H1 (cell line): ENCODE measurements around the gene LCN10. TPM values are rescaled to one million over a fixed set of nuclear protein-coding genes. Genes with fewer than 3 reads are reported as not detected.

Experiments used
- CTCF ChIA-PET: fragments of 300-600 bp; sonication (Branson Sonifier 250); formaldehyde crosslinking; loops from one replicate; lab custom pipeline; 2021; ENCODE audit not compliant: partially characterized antibody; lab: Charles Lee
- POLR2A ChIA-PET: fragments of 300-600 bp; sonication (Branson Sonifier 250); formaldehyde crosslinking; loops from one replicate; lab custom pipeline; 2021; ENCODE audit warnings: inconsistent platforms; ENCODE audit not compliant: partially characterized antibody; lab: Charles Lee
- DNase-seq, 2 experiments: peaks; one replicate each; pipeline versions ENCODE4 v3.0.0 to v3.0.0-alpha.2; 2010 to 2022; ENCODE audit warnings: low spot score in 2 of 2, low read depth in 1 of 2, mixed read lengths in 1 of 2
- FAIRE-seq: peaks from 2 replicates; lab custom pipeline; 2011; peaks lifted over from hg19 to GRCh38; lab: Jason Lieb, UNC
- H2AFZ ChIP-seq: 2 replicates; pipeline ENCODE4 v1.8.1; 2012; ENCODE audit warnings: low read length, inconsistent platforms
- H2AK5ac ChIP-seq: 2 replicates; pipeline ENCODE4 v1.6.1; 2013; ENCODE audit warnings: low read depth, low read length
- H2BK120ac ChIP-seq: replicated peaks from 2 replicates; pipeline ENCODE3; 2013; ENCODE audit warnings: low read depth, low read length, inconsistent platforms
- H2BK12ac ChIP-seq: 2 replicates; pipeline ENCODE4 v1.6.1; 2013; ENCODE audit warnings: low read depth, low read length
- H2BK15ac ChIP-seq: 2 replicates; pipeline ENCODE4 v1.6.1; 2013; ENCODE audit warnings: low read length
- H2BK20ac ChIP-seq: 2 replicates; pipeline ENCODE4 v1.6.1; 2013; ENCODE audit warnings: low read length
- H2BK5ac ChIP-seq: 2 replicates; pipeline ENCODE4 v1.6.1; 2013; ENCODE audit warnings: low read depth, low read length
- H3K14ac ChIP-seq: 2 replicates; pipeline ENCODE4 v1.6.1; 2013; ENCODE audit warnings: inconsistent platforms; ENCODE audit not compliant: insufficient read length
- H3K18ac ChIP-seq: 2 replicates; pipeline ENCODE4 v1.6.1; 2013; ENCODE audit warnings: low read length; ENCODE audit errors: extremely low read depth
- H3K23ac ChIP-seq: 2 replicates; pipeline ENCODE4 v1.6.1; 2013; ENCODE audit warnings: inconsistent platforms; ENCODE audit not compliant: insufficient read length
- H3K23me2 ChIP-seq: 2 replicates; pipeline ENCODE4 v1.6.1; 2013; ENCODE audit warnings: low read depth, low read length
- H3K27ac ChIP-seq: 2 replicates; pipeline ENCODE4 v1.6.1; 2011; ENCODE audit warnings: low read depth, low read length, inconsistent platforms
- H3K27me3 ChIP-seq, 4 experiments: replicated peaks in 1 of 4; 1 replicate in 1 of 4; 2 replicates in 3 of 4; pipeline versions ENCODE4 v1.6.1 to v1.8.1; 2011 to 2013; ENCODE audit warnings: low read length in 3 of 4, mild to moderate bottlenecking in 3 of 4, inconsistent platforms in 2 of 4, mixed read lengths in 2 of 4, moderate library complexity in 1 of 4; ENCODE audit not compliant: control insufficient read depth in 3 of 4, insufficient read depth in 3 of 4; ENCODE audit errors: extremely low read depth in 1 of 4
- H3K36me3 ChIP-seq, 4 experiments: 2 replicates each; pipeline versions ENCODE4 v1.6.1 to v1.8.1; 2011 to 2013; ENCODE audit warnings: mild to moderate bottlenecking in 4 of 4, low read length in 3 of 4, moderate library complexity in 2 of 4, control low read depth in 1 of 4, inconsistent platforms in 1 of 4; ENCODE audit not compliant: insufficient read depth in 4 of 4, control insufficient read depth in 2 of 4
- H3K4ac ChIP-seq: replicated peaks from 2 replicates; pipeline ENCODE3; 2013; ENCODE audit warnings: low read length, low read depth, mixed read lengths, inconsistent platforms; ENCODE audit not compliant: insufficient read length
- H3K4me1 ChIP-seq, 4 experiments: replicated peaks in 1 of 4; 1 replicate in 1 of 4; 2 replicates in 3 of 4; pipeline versions ENCODE4 v1.6.1 to v1.8.1; 2011 to 2013; ENCODE audit warnings: low read length in 3 of 4, inconsistent platforms in 2 of 4, mixed read lengths in 1 of 4; ENCODE audit not compliant: insufficient read depth in 4 of 4, control insufficient read depth in 3 of 4
- H3K4me2 ChIP-seq, 2 experiments: 2 replicates each; pipeline versions ENCODE4 v1.6.1 to v1.8.1; 2011 to 2013; ENCODE audit warnings: low read depth in 2 of 2, low read length in 2 of 2, control low read depth in 1 of 2, inconsistent platforms in 1 of 2, mild to moderate bottlenecking in 1 of 2; ENCODE audit not compliant: insufficient read depth in 1 of 2
- H3K4me3 ChIP-seq, 4 experiments: fragments of 200-600, 300-600 bp in 1 of 4; sonication (generic), shearing (Covaris generic), sonication (Bioruptor Twin) in 1 of 4; 2 replicates each; pipeline versions ENCODE4 v1.5.1 to v1.8.1; 2011 to 2016; ENCODE audit warnings: low read length in 4 of 4, low read depth in 3 of 4, control low read depth in 2 of 4, inconsistent platforms in 2 of 4, mild to moderate bottlenecking in 2 of 4, mixed read lengths in 1 of 4, moderate library complexity in 1 of 4; ENCODE audit not compliant: insufficient read depth in 2 of 4; ENCODE audit errors: extremely low read depth in 1 of 4
- H3K56ac ChIP-seq: replicated peaks from 2 replicates; pipeline ENCODE3; 2013; ENCODE audit warnings: low read depth, mild to moderate bottlenecking, mixed read lengths, low read length, inconsistent platforms; ENCODE audit not compliant: insufficient read length
- H3K79me1 ChIP-seq: 2 replicates; pipeline ENCODE4 v1.6.1; 2013; ENCODE audit warnings: low read depth, low read length, control low read depth
- H3K79me2 ChIP-seq, 2 experiments: 2 replicates each; pipeline versions ENCODE4 v1.6.1 to v1.8.1; 2012 to 2013; ENCODE audit warnings: low read length in 2 of 2, mild to moderate bottlenecking in 2 of 2, inconsistent platforms in 1 of 2; ENCODE audit not compliant: insufficient read depth in 2 of 2, control insufficient read depth in 1 of 2
- H3K9ac ChIP-seq, 4 experiments: replicated peaks in 1 of 4; 1 replicate in 1 of 4; 2 replicates in 3 of 4; pipeline versions ENCODE4 v1.6.1 to v1.8.1; 2011 to 2013; ENCODE audit warnings: low read depth in 3 of 4, low read length in 3 of 4, control low read depth in 2 of 4, mild to moderate bottlenecking in 2 of 4, moderate library complexity in 2 of 4, inconsistent platforms in 1 of 4; ENCODE audit errors: extremely low read depth in 1 of 4
- H3K9me3 ChIP-seq, 2 experiments: 2 replicates each; pipeline versions ENCODE4 v1.6.1 to v1.8.1; 2012 to 2013; ENCODE audit warnings: mild to moderate bottlenecking in 2 of 2, moderate library complexity in 2 of 2, control low read depth in 1 of 2, inconsistent platforms in 1 of 2, low read depth in 1 of 2, low read length in 1 of 2, mixed read lengths in 1 of 2; ENCODE audit not compliant: insufficient read depth in 2 of 2
- H4K20me1 ChIP-seq, 2 experiments: replicated peaks in 1 of 2; 2 replicates each; pipeline versions ENCODE3 to v1.8.1; 2011 to 2013; ENCODE audit warnings: inconsistent platforms in 2 of 2, low read length in 2 of 2, mild to moderate bottlenecking in 1 of 2; ENCODE audit not compliant: insufficient read depth in 2 of 2, control insufficient read depth in 1 of 2
- H4K5ac ChIP-seq: 2 replicates; pipeline ENCODE4 v1.6.1; 2013; ENCODE audit warnings: low read length, low read depth, mixed read lengths, inconsistent platforms; ENCODE audit not compliant: insufficient read length
- H4K8ac ChIP-seq: 2 replicates; pipeline ENCODE4 v1.8.0; 2013; ENCODE audit warnings: mild to moderate bottlenecking, moderate library complexity, low read length, inconsistent platforms; ENCODE audit not compliant: insufficient read depth; ENCODE audit errors: extremely low read depth
- H4K91ac ChIP-seq: replicated peaks from 2 replicates; pipeline ENCODE3; 2013; ENCODE audit warnings: low read length, mixed read lengths, inconsistent platforms; ENCODE audit not compliant: insufficient read length
- ATF2 ChIP-seq: IDR thresholded peaks from 2 replicates; pipeline ENCODE4 v1.6.1; 2012; ENCODE audit warnings: low read length, inconsistent platforms
- GABPA ChIP-seq: IDR thresholded peaks from 2 replicates; pipeline ENCODE4 v1.6.1; 2011; ENCODE audit warnings: mild to moderate bottlenecking, low read length, moderate library complexity, borderline replicate concordance; ENCODE audit not compliant: insufficient read depth
- POLR2AphosphoS5 ChIP-seq: IDR thresholded peaks from 2 replicates; pipeline ENCODE4 v1.6.1; 2011; ENCODE audit warnings: low read depth, low read length
- POU5F1 ChIP-seq: IDR thresholded peaks from 2 replicates; pipeline ENCODE4 v1.6.1; 2011; ENCODE audit warnings: low read depth, mild to moderate bottlenecking, low read length, moderate library complexity
- SIN3A ChIP-seq, 2 experiments: IDR thresholded peaks in 1 of 2; conservative IDR thresholded peaks in 1 of 2; 2 replicates each; pipeline ENCODE4 v1.6.1; 2011 to 2012; ENCODE audit warnings: low read length in 2 of 2, improper control_type of control experiment in 1 of 2, low read depth in 1 of 2, mild to moderate bottlenecking in 1 of 2
- SIX5 ChIP-seq: IDR thresholded peaks from 2 replicates; pipeline ENCODE4 v1.6.1; 2011; ENCODE audit warnings: mild to moderate bottlenecking, low read depth, low read length
- WGBS, 2 experiments: shearing (Covaris generic) in 1 of 2; methylation state at CpG; one replicate each; pipeline versions ENCODE4 v1.1.6 to v1.1.7; 2013 to 2015; ENCODE audit warnings: low lambda C conversion rate in 2 of 2, mixed read lengths in 2 of 2, inconsistent platforms in 1 of 2, low coverage in 1 of 2, missing lambda C conversion rate in 1 of 2; ENCODE audit not compliant: insufficient replicate concordance in 2 of 2, insufficient coverage in 1 of 2, insufficient read length in 1 of 2; ENCODE audit errors: extremely low coverage in 1 of 2, missing lambda C conversion rate in 1 of 2; 5-methylcytosine and 5-hydroxymethylcytosine counted together
- polyA plus RNA-seq, 7 experiments: library from polyadenylated mRNA; depleted of rRNA in 3 of 7; stranded (reverse) in 5 of 7; unstranded in 2 of 7; fragments of >200 nt in 5 of 7; fragments of 200-250 nt in 2 of 7; gene quantifications; 1 replicate in 5 of 7; 2 replicates in 1 of 7; 4 replicates in 1 of 7; pipeline versions ENCODE4 v1.2.1 to v1.2.3, GENCODE V29; 2011 to 2013; ENCODE audit warnings: missing spikeins in 2 of 7, mixed read lengths in 2 of 7
- total RNA-seq: library from RNA; stranded (reverse); fragmentation: NEBNext Ultra II Directional; extraction: Animal tissue kit (Norgen Biotek cat#: 25700); gene quantifications from 2 replicates; pipeline ENCODE4 v1.2.1, GENCODE V29; 2021
- TF ChIP-seq, protein P1 (sequence below): IDR thresholded peaks from 2 replicates; pipeline ENCODE4 v1.6.1; 2012; ENCODE audit warnings: inconsistent platforms

Gene LCN10
- total and polyA plus RNA-seq, 2 of the 8 experiments (the other 6 are each of a cell fraction or from before 2014, with no cell fraction given), result 2.6 to 2.8 TPM

- Histone ChIP-seq H3K36me3 (peaks cover 10 to 33% (median 21%) of the 10 kb centered on the region in 4 experiments; a peak in 6 of 8 replicates), H2BK15ac (no peak overlapping the region), H4K91ac (no peak overlapping the region), H3K18ac (no peak overlapping the region), H3K14ac (no peak overlapping the region), H3K79me1 (peaks cover 6% of the 10 kb centered on the region), H4K20me1 (peaks cover 11 to 34% of the 10 kb centered on the region in 2 experiments), H3K79me2 (peaks cover 0 to 2% of the 10 kb centered on the region in 2 experiments; a peak in 1 of 4 replicates), H3K9me3 (no peaks in the 10 kb centered on the region), H3K9ac (no peak overlapping the region; a peak in 1 of 7 replicates), H2BK5ac (0 out of 2 replicates have a peak overlapping the region, but pooled peaks have one; percentile 16), H3K27me3 (no peaks in the 10 kb centered on the region), H2AK5ac (no peak overlapping the region), H3K23me2 (no peaks in the 10 kb centered on the region; the same call in 1 of the 2 replicates), H4K5ac (no peak overlapping the region), H2BK20ac (no peak overlapping the region), H3K4me2 (no peak overlapping the region), H2BK12ac (no peak overlapping the region), H3K27ac (no peak overlapping the region), H3K4me1 (peaks cover 0 to 7% (median 1%) of the 10 kb centered on the region in 4 experiments; a peak in 3 of 7 replicates), H4K8ac (peak overlapping the region; percentile 25; the same call in 1 of the 2 replicates), H2BK120ac (no peak overlapping the region), H3K4ac (no peak overlapping the region), H3K56ac (no peak overlapping the region), H3K23ac (no peak overlapping the region), H3K4me3 (no peak overlapping the region), H2AFZ (no peak overlapping the region)
- FAIRE-seq (no peak), DNase-seq (no peak)
- ChIA-PET POLR2A (interaction anchor here (1.1 to 11.2 kb wide), 4 partner anchors 7 to 23 kb away, joined by 3 to 223 read pairs (median 32); partner anchors contain the start of genes DIPK1B and LCN10), CTCF (interaction anchor here (0.6 to 9.2 kb wide), 7 partner anchors 8 to 371 kb away, joined by 3 to 62 read pairs (median 4); partner anchors contain the start of gene LCN8)
- WGBS, 2 experiments, result 78% methylated on average over 17 of the region's 20 CpGs; no CpG with 5 or more reads in 1 of the 2 experiments
- TF ChIP-seq POLR2AphosphoS5 (no peak), SIN3A (conservative IDR thresholded peaks at IDR 0.05 in 1 of 2, IDR thresholded peaks at IDR 0.05 in 1 of 2; ENCODE audit: low read depth in 1 of 2, low read length in 2 of 2) (0 out of 4 replicates have a peak, but pooled peaks of 1 of the 2 experiments have one; percentile 35), ATF2 (no peak), POU5F1 (no peak), SIX5 (no peak), GABPA (peak; percentile 16; the same call in 1 of the 2 replicates)
- TF ChIP-seq, protein P1, sequence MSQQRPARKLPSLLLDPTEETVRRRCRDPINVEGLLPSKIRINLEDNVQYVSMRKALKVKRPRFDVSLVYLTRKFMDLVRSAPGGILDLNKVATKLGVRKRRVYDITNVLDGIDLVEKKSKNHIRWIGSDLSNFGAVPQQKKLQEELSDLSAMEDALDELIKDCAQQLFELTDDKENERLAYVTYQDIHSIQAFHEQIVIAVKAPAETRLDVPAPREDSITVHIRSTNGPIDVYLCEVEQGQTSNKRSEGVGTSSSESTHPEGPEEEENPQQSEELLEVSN, result no peak
Measured at GRCh38 chr9:136720251-136720897, 22.4 kb downstream of the LCN10 start.
